Type B pancreatic cell (in vitro differentiated cells): Measurements from ENCODE around the gene NUAK1. TPM values are rescaled to one million over a fixed set of nuclear protein-coding genes. Genes with fewer than 3 reads are reported as not detected.
"Not testable (repeated sequence)": the region's sequence is repeated elsewhere in the genome, so short reads cannot be mapped to it uniquely, and the experiment has no call there.

ENCODE experiments used
- DNase-seq: peaks from one replicate; pipeline ENCODE4 v3.0.0; 2021; ENCODE audit warnings: mixed read lengths; ENCODE audit not compliant: unreplicated experiment; ENCODE audit errors: extremely low spot score
- H3K27ac Mint-ChIP-seq: 2 replicates; pipeline ENCODE4 v1.8.0; 2021; ENCODE audit warnings: mild to moderate bottlenecking, mixed read lengths
- H3K27me3 Mint-ChIP-seq: 2 replicates; pipeline ENCODE4 v1.8.0; 2021; ENCODE audit warnings: mixed read lengths
- H3K36me3 Mint-ChIP-seq: 2 replicates; pipeline ENCODE4 v1.8.0; 2021; ENCODE audit warnings: mixed read lengths
- H3K4me1 Mint-ChIP-seq: one replicate; pipeline ENCODE4 v1.8.0; 2021; ENCODE audit warnings: mixed read lengths; ENCODE audit not compliant: unreplicated experiment
- H3K4me3 Mint-ChIP-seq: 2 replicates; pipeline ENCODE4 v1.8.0; 2021; ENCODE audit warnings: mild to moderate bottlenecking, mixed read lengths
- H3K9me3 Mint-ChIP-seq: 2 replicates; pipeline ENCODE4 v1.8.0; 2021; ENCODE audit warnings: mixed read lengths
- total RNA-seq: library from RNA; stranded (reverse); gene quantifications from 2 replicates; pipeline ENCODE4 v1.2.1, GENCODE V29; 2021; ENCODE audit warnings: low replicate concordance
- TF ChIP-seq, protein P1 (sequence below): fragments of 200-600 bp; sonication (generic); conservative IDR thresholded peaks from 2 replicates; pipeline ENCODE4 v1.5.0; 2021; ENCODE audit warnings: antibody characterized with exemption, mild to moderate bottlenecking

NUAK1 gene
- total RNA-seq, 1 donor from 2014 or later = 8.1 TPM

DNA sequence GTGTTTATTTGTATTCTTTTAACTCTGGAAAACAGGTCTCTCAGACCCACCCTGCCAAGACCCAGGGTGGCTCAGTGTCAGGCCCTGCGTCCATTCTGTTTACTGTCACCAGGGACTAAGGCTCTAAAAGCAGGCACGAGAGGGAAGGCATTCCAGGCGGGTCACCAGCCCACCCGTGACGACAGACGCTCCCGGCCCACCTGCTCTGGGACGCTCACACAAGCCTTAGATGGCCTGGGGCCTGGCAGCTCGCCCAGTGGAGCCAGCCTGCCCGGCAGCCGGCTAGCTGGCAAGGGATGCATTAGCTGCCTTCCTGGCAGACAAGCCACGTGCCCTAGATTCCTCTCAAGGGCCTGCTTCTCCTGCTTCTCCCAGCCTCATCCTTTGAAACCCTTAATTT lies 9.2 kb upstream of the NUAK1 start:
- Mint-ChIP-seq H3K4me1 (peaks cover 15% of the 10 kb centered on the region), H3K4me3 (no peak overlapping the region), H3K27me3 (peaks cover 6% of the 10 kb centered on the region), H3K27ac (no peak overlapping the region), H3K9me3 (no peaks in the 10 kb centered on the region), H3K36me3 (no peaks in the 10 kb centered on the region)
- DNase-seq = no peak
- TF ChIP-seq, protein P1, sequence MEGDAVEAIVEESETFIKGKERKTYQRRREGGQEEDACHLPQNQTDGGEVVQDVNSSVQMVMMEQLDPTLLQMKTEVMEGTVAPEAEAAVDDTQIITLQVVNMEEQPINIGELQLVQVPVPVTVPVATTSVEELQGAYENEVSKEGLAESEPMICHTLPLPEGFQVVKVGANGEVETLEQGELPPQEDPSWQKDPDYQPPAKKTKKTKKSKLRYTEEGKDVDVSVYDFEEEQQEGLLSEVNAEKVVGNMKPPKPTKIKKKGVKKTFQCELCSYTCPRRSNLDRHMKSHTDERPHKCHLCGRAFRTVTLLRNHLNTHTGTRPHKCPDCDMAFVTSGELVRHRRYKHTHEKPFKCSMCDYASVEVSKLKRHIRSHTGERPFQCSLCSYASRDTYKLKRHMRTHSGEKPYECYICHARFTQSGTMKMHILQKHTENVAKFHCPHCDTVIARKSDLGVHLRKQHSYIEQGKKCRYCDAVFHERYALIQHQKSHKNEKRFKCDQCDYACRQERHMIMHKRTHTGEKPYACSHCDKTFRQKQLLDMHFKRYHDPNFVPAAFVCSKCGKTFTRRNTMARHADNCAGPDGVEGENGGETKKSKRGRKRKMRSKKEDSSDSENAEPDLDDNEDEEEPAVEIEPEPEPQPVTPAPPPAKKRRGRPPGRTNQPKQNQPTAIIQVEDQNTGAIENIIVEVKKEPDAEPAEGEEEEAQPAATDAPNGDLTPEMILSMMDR = no peak

DNA sequence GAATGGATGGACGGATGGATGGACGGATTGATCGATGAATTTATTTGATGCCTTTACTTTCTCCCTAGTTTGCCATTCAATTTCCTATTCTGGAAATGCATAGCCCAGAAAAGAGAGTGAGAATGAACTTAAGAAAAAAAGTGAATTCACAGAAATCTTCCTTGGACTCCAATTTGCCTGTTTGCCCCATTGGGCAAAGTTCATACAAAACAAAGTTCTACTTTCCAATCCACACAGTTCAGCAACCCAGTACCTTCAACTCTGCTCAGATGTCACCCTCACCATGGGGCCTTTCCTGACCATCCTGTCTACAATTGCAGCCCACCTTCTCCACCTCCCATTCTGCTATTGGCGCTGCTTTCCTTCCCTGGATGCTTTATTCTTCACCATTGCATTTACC lies 8.2 kb upstream of the NUAK1 start:
- H3K4me1 Mint-ChIP-seq = peaks cover 21% of the 10 kb centered on the region
- TF ChIP-seq, protein P1 = no peak
- peaks cover 6% of the 10 kb centered on the region for H3K27me3 Mint-ChIP-seq
- no peak for DNase-seq
- H3K36me3 Mint-ChIP-seq = no peaks in the 10 kb centered on the region
- H3K9me3 Mint-ChIP-seq = no peaks in the 10 kb centered on the region
- no peak overlapping the region for H3K27ac Mint-ChIP-seq
- no peak overlapping the region for H3K4me3 Mint-ChIP-seq

DNA sequence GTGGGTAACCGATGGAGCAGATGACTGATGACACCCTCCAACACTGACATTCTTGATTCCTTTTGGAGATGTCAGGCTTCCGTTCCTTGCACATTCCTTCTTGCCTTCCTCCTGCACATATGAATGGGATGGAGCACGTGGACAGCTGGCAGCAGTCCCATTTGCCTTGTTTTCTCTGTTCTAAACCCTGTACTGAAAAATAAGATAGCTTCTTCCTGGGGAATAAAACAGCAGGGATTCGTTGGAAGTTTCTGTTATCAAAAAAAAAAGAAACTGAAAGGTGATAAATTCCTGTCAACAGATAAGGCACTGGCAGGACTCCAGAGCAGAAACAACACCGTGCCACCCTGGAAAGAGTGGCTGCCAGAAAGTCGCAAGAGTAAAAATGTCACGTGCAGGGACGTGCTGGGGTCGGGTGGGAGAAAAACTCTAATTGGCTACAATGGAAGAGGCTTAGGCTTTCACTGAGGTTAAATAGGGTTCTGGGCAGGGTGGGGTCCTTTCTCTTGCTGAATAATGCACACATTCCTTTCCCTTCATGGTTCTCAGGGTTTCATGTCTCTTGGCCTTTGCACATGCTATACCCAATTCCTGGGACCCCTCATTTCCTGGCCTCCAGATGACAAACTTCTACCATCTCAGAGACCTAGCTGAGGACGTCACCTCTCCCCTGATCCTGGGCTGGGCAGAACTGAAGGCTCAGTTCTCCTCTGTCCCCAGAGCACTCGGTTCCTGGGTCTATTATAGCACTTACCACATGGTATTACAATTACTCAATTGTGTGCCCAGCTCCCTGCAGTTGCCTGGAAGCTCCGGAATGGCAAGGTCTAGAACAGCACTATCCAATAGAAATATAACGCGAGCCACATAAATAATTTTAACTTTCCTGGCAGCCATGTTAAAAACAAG lies 7.0 kb upstream of the NUAK1 start:
- Mint-ChIP-seq H3K27ac (no peak overlapping the region), H3K27me3 (peaks cover 6% of the 10 kb centered on the region), H3K9me3 (no peaks in the 10 kb centered on the region), H3K4me3 (no peak overlapping the region), H3K4me1 (peaks cover 28% of the 10 kb centered on the region), H3K36me3 (no peaks in the 10 kb centered on the region)
- TF ChIP-seq, protein P1 = no peak
- DNase-seq = no peak

DNA sequence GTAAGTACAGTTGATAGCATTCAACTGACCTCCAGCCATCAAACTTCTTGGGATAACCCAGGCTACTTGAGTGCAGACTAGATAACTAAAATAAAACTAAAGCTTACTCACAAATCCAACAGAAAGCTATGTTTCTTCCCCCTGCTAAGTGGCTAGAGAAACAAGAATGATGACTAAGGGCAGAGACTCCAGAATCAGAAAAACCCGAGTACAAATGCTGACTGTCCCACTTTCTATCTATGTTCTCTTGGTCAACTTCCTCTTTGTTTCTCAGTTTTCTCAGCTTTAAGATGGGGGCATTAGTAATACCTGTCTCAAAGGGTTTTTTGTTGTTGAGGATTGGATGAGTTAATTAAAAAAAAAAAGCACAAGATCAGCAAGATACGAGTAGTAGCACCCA lies 6.1 kb upstream of the NUAK1 start:
- Mint-ChIP-seq H3K9me3 (no peaks in the 10 kb centered on the region), H3K36me3 (peaks cover 5% of the 10 kb centered on the region), H3K27ac (no peak overlapping the region), H3K4me3 (no peak overlapping the region), H3K4me1 (peaks cover 36% of the 10 kb centered on the region), H3K27me3 (peaks cover 10% of the 10 kb centered on the region)
- no peak for DNase-seq
- TF ChIP-seq, protein P1 = no peak

DNA sequence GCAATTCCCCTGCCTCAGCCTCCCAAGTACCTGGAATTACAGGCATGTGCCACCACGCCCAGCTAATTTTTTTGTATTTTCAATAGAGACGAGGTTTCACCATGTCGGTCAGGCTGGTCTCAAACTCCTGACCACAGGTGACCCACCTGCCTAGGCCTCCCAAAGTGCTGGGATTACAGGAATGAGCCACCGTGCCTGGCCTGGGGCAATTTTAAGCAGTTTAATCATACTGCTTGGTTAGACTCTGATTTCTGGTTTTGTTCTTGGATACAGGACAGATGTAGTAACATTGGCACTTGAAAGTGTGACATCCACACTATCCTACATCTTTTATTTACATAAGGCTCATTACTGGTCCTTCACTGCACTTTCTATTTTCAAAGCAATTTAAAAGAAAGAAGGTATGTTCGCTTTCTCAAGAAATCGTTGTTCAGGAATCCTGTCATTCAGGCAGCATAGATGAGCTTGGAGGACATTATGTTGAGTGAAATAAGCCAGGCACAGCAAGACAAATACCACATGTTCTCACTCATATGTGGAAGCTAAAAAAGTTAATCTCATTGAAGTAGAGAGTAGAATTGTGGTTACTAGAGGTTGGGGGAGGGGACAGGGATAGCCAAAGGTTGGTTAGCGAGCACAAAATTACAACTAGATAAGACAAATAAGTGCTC lies 4.0 kb upstream of the NUAK1 start:
- Mint-ChIP-seq H3K27me3 (peaks cover 8% of the 10 kb centered on the region), H3K36me3 (peaks cover 5% of the 10 kb centered on the region), H3K4me3 (peak overlapping the region; percentile 61), H3K27ac (peak overlapping the region; percentile 8), H3K9me3 (no peaks in the 10 kb centered on the region), H3K4me1 (peaks cover 36% of the 10 kb centered on the region)
- no peak for DNase-seq
- TF ChIP-seq, protein P1 = no peak

DNA sequence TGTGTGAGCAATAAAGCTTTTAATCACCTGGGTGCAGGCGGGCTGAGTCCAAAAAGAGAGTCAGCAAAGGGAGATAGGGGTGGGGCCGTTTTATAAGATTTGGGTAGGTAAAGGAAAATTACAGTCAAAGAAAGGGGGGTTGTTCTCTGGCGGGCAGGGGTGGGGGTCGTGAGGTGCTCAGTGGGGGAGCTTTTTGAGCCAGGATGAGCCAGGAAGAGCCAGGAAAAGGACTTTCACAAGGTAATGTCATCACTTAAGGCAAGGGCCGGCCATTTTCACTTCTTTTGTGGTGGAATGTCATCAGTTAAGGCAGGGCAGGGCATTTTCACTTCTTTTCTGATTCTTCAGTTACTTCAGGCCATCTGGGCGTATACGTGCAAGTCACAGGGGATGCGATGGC lies 3.2 kb upstream of the NUAK1 start:
- H3K27ac Mint-ChIP-seq, H3K9me3 Mint-ChIP-seq, DNase-seq, H3K36me3 Mint-ChIP-seq: not testable (repeated sequence)
- Mint-ChIP-seq H3K4me1 (peaks cover 41% of the 10 kb centered on the region), H3K27me3 (peaks cover 15% of the 10 kb centered on the region), H3K4me3 (peak overlapping the region; percentile 71)
